Right ventricle myocardium superior (tissue), 1 donor: Measurements from ENCODE around the gene CERT1. TPM values are rescaled to one million over a fixed set of nuclear protein-coding genes. Genes with fewer than 3 reads are reported as not detected.

Source experiments
- ATAC-seq: fragments of 200-7000 bp; cut with Tn5 transposase; one replicate; pipeline ENCODE4 v1.9.1; 2020; ENCODE audit warnings: mild to moderate bottlenecking; ENCODE audit not compliant: poor library complexity
- DNase-seq: peaks from one replicate; pipeline ENCODE4 v3.0.0-alpha.2; 2020
- intact Hi-C: fragments of 100-400 bp; cut with DNase I; formaldehyde crosslinking; loops from one replicate; pipeline ENCODE4 v1.11.2; 2022
- total RNA-seq: library from RNA; stranded (reverse); fragmentation: NEBNext Ultra II Directional; extraction: Animal tissue kit (Norgen Biotek cat#: 25700); gene quantifications from one replicate; pipeline ENCODE4 v1.2.1, GENCODE V29; 2021
- donor health status: DM: no; HTN: yes; CAD: no; lungs with severe emphysema.

The CERT1 gene
- total RNA-seq, 1 donor from 2014 or later = 32.1 TPM

DNA sequence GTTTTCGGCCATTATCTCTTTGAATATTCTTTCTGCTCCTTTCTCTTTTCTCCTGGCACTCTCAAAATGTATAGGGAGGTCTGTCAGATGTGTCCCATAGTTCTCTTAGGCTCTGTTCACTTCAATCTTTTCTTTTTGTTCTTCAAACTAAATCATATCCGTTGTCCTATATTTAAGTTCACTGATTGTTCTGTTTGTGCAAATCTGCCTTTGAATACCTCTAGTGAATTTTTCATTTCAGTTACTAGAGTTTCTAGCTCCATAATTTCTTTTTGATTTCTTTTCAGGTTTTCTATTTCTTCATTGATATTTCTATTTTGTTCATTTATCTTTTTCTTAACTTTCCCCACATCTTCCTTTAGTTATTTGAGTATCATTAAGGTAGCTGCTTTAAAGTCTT, 65.4 kb downstream of the CERT1 start:
- DNase-seq (no peak), ATAC-seq (no peak)
- intact Hi-C loops = no loop called here

DNA sequence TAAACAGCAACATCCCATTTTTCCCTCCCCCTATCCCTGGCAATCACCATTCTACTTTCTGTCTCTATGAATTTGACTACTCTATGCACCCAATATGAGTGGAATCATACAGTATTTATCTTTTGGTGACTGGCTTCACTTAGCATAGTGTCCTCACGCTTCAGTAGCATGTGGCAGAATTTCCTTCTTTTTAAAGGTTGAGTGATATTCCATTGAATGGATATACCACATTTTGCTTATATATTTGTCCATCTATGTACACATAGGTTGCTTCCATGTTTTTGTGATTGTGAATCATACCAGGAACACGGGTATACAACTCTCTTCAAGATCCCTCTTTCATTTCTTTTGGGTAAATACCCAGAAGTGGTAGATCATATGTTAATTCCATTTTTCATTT, 69.9 kb downstream of the CERT1 start:
- DNase-seq = no peak
- no peak for ATAC-seq
- intact Hi-C loops = no loop called here

DNA sequence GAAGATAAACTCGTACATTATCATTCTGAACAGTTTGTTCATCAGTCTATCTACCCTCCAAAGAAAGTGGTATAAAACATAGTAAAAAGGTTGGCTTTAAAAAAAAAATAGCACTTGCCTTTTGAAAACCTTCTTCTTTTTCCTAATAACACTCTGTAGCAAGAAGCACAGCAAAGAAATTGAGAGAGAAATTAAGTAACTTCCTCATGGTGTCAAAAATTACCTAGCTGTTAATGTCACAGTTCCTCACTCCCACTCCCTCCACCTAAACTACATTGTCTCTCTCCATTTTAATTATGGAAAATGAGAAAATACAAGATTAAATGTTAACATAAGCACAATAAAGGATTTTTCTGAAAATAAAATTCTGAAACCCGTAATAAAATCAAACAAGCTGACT, 72.2 kb downstream of the CERT1 start:
- DNase-seq (no peak), ATAC-seq (no peak)
- intact Hi-C loops = no loop called here

DNA sequence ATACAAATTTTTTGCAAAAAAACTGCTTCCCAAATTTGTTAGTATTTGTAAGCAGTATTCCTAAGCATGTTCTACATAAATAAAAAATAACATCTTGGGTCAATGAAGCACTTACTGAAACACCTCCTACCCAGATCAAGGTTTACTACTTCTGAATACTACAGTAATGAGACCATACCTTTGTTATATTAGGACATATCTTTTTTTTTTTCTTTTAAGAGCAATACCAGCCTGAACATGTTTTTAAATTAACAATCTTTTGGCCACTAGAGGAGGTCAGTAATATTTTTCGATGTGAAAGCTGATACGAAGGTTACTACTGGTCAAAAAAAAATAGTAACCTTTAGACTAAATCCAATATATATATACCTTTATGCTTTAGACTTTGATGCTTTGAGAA, 72.7 kb downstream of the CERT1 start:
- intact Hi-C loops = no loop called here
- no peak for DNase-seq

DNA sequence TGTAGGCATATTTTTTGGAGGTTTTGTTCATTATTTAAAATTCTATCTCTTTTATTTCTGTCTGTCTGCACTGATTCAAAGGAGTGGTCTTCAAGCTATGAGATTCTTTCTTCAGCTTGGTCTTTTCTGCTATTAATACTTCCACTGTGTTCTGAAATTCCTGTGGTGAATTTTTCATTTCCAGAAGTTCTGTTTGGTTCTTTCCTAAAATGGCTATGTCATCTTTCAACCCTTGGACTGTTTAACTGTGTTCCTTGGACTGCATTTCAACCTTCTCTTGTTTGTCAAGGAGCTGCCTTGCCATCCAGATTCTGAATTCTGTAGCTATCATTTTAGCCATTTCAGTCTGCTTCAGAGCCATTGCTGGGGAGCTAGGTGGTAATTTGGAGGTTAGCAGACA, 76.3 kb downstream of the CERT1 start:
- ATAC-seq (no peak), DNase-seq (no peak)
- intact Hi-C loops = no loop called here

More for the DNA sequence above, 72.7 kb downstream of the CERT1 start:
- no peak for ATAC-seq

DNA sequence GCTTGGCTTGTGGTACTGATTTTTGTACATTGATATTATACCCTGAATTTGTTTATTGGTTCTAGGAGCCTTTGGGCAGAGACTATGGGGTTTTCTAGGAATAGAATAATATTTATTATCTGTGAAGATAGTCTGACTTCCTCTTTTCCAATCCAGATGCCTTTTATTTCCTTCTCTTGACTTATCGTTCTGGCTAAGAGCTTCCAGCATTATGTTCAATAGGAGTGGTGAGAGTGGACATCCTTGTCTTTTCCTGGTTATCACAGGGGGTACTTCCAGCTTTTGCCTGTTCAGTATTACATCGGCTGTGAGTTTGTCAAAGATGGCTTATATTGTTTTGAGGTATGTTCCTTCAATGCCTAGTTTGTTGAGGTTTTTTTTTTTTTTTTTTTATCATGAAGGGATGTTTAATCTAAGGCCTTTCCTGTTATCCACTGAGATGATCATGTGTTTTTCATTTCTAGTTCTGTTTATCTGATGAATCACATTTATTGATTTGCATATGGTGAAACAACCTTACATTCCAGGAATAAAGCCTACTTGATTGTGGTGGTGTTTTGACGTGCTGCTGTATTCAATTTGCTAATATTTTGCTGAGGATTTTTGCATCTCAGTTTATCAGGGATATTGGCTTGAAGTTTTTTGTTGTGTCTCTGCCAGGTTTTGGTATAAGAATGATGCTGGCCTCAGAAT, 77.5 kb downstream of the CERT1 start:
- DNase-seq = no peak
- ATAC-seq = no peak

DNA sequence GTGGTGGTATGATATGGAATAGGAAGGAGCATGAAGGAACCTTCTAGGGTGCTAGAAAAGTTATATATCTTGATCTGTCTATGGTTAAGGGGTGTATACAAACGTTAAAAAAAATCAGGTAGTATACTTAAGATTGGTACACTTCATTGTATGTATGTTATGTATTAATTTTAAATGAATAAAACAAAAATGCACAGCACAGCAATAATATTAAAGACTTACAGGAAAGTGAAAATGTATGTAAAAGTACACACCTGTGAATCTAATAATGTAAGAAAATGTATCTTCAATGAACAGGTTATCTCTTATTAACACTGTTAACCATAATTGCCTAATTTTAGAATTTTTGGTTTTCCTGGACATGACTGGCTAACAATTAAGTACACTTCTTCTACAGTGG, 97.2 kb downstream of the CERT1 start:
- intact Hi-C loops = no loop called here
- no peak for ATAC-seq
- no peak for DNase-seq

More for the DNA sequence above, 77.5 kb downstream of the CERT1 start:
- intact Hi-C loops = no loop called here

DNA sequence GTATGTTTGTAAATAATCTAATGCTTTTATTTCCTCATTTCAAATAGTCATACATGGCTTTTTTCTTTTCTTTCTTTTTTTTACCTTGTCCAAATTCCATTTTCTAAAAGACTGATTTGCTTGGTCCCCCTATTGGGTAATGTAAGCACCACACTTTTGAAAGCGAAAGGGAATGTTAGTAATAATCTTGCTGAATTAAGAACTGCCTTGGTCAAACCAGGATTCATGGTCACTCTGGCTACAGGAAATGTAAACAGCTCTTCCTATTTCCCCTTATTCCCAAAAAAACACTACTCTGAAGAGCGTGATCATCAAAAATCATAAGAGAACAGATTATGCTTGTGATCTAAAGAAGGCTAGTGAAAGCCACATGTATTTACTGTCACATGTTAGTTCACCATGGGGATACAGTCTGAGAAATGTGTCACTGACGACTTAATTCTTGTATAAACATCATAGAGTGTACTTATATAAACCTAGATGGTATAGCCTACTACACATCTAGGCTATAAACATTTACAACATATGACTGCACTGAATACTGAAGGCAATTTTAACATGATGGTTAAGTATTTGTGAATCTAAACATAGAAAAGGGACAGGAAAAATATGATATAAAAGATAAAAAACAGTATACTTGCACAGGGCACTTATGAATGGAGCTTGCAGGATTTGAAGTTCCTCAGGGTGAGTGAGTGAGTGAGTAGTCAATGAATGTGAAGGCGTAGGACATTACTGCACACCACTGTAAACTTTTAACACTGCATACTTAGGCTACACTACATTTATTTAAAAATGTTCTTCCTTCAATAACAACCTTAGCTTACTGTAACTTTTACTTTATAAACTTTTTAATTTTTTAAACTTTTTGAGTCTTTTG, 99.1 kb downstream of the CERT1 start:
- intact Hi-C loops = no loop called here
- ATAC-seq = no peak
- DNase-seq = no peak

DNA sequence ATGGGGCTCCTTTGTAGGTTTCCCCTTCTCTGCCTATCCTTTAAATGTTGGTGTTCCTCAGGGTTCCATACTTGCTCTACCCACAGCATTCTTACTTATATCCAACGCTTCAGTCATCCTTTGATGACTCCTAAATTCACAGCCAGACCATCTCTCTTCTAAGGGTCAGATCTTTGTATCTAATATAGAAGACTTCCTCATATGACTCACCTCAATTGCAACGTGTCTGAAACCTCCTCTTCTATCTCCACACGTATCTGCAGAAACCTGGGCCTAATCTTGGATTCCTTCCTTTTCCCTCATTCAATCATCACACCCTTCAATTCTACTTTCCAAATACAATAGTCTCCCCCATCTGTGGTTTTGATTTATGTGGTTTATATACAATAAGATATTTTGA, 106.1 kb downstream of the CERT1 start:
- DNase-seq = no peak
- intact Hi-C loops = no loop called here
- ATAC-seq = no peak

DNA sequence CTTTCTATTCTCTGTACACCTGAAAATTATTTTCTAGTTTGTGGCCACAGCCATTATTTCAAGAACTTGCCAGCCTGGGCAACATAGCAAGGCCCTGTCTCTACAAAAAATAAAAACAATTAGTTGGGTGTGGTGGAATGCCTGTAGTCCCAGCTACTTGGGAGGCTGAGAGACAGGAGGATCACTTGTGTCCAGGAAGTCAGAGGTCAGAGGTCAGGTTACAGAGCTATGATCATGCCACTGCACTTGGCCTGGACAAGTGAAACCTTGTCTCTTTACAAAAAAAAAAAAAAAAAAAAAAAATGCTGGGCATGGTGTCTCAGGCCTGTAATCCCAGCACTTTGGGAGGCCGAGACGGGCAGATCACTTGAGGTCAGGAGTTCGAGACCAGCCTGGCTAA, 116.2 kb downstream of the CERT1 start:
- DNase-seq (no peak), ATAC-seq (no peak)
- intact Hi-C loops = no loop called here

DNA sequence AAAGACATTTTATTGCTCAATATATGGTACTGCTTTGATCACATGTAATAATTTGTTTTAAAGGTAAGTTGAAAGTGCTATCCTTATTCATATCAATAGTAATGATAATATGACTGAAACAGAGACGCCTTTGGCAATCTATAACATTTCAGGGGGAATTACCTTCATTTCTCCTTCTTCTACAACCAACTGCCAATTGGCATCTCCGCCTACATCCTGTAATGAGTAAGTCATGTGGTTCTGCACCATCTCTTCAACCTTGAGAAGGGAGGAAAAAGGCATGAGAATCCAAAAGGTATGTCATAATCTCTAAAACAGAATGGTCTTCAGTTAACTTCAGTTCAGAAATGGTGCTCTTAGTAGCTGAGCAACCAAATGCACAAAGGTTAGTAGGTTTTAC, 122.0 kb downstream of the CERT1 start:
- DNase-seq (no peak), ATAC-seq (no peak)
- intact Hi-C loops = no loop called here

DNA sequence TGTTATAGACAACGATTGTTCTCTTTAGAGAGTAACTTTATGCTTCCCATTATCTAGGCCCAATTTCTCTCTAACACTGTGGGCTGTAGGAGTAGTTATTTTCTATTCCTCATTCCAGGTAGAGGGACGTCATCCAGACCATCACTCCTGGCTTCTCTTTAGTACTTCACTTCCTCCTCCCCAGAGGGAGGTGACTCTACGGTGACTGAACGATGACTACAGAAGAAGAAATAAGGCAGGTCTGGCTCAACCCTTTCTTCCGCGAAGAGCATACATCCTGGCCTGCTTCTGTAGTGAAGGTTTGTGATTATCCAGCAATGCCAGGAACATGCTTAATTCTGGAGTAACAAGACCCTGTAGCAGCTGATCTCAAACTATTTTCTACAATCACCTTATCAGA, 123.6 kb downstream of the CERT1 start:
- no peak for DNase-seq
- no peak for ATAC-seq
- intact Hi-C loops = no loop called here

DNA sequence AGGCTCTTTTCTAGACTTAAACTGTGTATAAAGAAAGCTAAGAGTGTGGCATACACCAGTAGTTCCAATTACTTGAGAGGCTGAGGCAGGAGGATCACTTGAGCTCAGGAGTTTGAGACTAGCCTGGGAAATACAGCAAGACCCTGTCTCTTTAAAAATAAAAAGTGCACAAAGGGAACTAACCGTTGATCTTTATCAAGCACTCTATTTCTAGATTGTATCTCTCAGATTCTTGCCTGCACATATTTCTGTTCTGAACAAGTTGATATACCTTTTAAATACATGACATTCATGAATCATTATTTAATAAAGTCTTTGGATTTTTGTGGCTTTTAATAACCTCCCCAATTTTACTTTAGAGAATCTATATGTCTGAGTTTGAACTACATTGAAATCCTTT, 127.2 kb downstream of the CERT1 start:
- no peak for DNase-seq
- intact Hi-C loops = no loop called here

DNA sequence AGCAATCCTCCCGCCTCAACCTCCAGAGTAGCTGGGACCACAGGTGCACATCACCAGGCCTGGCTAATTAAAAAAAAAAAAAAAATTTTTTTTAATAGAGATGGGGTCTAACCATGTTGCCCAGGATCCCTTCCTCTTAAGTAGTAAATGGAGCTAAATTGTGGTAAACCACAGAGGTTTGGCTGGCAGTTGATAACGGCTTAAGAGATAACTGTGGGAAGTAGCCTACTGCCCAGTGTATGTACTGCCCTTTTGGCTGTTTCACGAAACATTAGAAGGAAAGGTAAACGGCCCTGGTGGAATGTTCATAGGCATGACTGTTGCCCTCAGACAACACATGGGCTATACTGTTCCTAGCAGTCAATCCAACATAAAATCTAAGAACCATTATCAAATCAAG, 130.0 kb downstream of the CERT1 start:
- no peak for ATAC-seq
- intact Hi-C loops = no loop called here
- no peak for DNase-seq

More for the DNA sequence above, 127.2 kb downstream of the CERT1 start:
- no peak for ATAC-seq

DNA sequence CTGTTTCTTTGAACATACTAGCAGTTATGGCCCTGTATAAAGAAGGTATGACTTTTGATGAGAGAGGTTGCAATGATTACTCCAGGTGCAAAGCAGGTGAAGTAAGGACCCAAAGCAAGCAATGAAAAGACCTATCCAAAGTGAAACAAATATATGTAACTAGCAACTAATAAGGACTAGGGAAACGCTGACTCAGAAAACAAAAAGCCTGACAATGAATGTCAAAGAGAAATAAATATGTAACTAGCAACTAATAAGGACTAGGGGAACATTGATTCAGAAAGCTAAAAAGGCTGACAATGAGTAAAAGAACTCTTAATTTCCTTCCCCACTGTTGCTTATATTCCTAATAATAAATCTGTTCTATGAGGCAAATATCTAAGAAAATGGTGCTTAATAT, 131.3 kb downstream of the CERT1 start:
- DNase-seq (no peak), ATAC-seq (no peak)
- intact Hi-C loops = no loop called here

DNA sequence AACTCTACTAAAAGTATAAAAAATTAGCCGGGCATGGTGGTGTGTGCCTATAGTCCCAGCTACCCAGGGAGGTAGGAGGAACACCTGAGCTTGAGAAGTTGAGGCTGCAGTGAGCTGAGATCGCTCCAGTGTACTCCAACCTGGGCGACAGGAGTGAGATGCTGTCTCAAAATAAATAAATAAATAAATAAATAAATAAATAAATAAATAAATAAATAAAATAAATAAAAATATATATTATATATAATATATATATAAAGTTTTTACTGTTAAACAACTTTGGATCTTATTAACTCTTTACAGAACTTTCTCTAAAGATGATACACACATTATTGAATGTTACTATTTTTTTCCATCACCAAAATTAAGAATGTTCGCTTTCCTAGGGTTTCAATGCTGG, 136.0 kb downstream of the CERT1 start:
- no peak for DNase-seq
- intact Hi-C loops = no loop called here
- ATAC-seq = no peak

DNA sequence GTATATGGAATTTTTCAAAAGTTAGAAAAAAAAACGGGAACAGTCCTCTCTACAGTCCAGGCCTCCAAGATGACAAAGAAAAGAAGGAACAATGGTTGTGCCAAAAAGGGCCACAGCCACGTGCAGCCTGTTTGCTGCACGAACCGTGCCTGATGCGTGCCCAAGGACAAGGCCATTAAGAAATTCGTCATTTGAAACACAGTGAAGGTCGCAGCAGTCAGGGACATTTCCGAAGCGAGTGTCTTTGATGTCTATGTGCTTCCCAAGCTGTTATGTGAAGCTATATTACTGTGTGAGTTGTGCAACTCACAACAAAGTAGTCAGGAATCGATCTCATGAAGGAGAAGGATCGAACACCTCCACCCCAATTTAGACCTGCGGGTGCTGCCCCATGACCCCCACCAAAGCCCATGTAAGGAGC, 137.0 kb downstream of the CERT1 start:
- intact Hi-C loops = no loop called here
- ATAC-seq (no peak), DNase-seq (no peak)

DNA sequence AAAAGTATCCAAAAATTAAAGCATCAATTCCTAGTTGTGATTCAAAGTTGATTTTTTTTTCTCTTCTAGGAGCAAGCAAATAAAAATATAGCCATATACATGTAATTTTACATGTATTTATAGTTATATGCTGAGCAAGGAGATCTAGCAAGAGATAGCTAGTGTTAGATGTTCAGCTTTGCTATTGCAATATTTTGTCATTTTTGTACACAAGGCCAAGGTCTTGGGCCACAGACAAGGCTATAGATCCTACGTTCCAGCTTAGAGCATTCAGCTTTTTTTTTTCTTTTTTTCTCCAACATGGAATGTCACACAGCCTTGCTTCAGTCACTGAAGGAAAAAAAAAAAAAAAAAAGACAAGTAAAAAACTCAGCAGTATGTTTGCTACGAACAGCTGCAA, 137.6 kb downstream of the CERT1 start:
- DNase-seq (no peak), ATAC-seq (no peak)
- intact Hi-C loops = no loop called here

DNA sequence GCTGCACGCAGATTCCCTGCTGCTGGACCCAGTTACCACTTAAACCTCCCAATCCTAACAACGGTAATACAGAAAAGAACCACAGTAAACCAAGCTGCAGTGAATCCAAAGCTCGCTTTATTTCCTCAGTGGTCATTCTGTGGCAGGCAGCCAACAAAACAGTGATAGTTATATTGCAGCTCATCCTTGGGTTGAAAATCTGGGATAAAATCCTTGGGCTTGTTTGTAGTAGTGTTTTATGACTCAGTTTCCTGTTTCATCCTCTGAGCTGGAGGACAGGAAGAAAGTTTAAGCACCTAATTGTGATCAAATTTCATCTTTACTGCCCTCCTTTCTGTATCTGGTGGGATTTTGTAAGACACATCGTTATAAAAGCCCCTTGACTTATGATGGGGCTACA, 143.0 kb downstream of the CERT1 start:
- ATAC-seq = no peak
- intact Hi-C loops = no loop called here
- no peak for DNase-seq

DNA sequence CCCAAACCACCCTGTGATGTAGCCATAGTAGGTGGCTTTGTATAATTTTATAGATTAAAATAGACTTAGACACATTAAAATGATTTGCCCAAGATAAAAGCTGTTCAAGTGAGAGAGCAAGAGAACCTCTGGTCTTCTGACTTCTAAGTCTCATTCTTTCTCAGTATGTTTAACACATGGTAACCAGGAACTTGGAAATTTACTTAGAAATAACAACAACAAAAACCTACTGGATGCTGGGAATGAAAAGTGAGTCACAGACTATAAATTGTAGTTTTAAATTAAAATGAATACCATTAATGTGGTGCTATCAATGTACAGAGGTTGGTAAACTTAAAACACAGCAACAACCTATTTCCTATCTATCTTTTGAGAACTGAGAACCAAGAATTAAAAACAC, 144.0 kb downstream of the CERT1 start:
- ATAC-seq (no peak), DNase-seq (no peak)
- intact Hi-C loops = no loop called here
